ENCODE results near the gene NKD1.

DNA sequence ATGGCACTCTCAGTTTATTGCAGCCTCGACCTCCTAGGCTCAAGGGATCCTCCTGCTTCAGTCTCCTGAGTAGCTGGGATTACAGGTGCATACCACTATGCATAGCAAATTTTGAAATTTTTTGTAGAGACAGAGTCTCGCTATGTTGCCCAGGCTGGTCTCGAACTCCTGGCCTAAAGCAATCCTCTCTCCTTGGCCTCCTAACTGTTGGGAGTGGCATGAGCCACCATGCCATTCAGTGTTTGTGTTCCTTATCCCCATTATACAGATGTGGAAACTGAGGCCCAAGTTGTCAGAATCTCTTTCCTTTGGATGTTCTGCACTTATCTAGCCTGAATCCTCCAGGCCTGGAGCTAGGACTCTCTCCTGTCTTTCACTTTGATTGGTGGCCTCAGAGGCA lies 40.8 kb upstream of the NKD1 start:
- TF ChIP-seq CTCF (IDR thresholded peaks at IDR 0.05) (no peak), POLR2A (IDR thresholded peaks at IDR 0.05) (no peak), EP300 (IDR thresholded peaks at IDR 0.05) (no peak)
